Activated T-helper 9 cell treated with anti-CD3 and anti-CD28 coated beads, Interleukin-2, amount 50 U/mL, for 16 hours (primary cell): ENCODE measurements around the gene TSR3.

Experiments used
- DNase-seq: peaks from one replicate; pipeline ENCODE4 v3.0.0-alpha.2; 2020; ENCODE audit warnings: low read depth

The TSR3 gene

GRCh38 chr16:1351582-1352362 lies at the start of gene TSR3, which contains the start of gene GNPTG:
TSR3 (minus strand) TSS chr16:1351878; CDS start chr16:1351804, 74 bp downstream.
GNPTG (plus strand) TSS chr16:1351931; CDS start chr16:1351966, 35 bp downstream.
- peak; percentile 81 for DNase-seq

GRCh38 chr16:1401061-1401757 lies 49.5 kb upstream of the TSR3 start:
- DNase-seq = no peak

- DNase-seq = no peak
These were observed 47.3 kb upstream of the TSR3 start for GRCh38 chr16:1398826-1399581.

GRCh38 chr16:1398351-1398750 lies 46.7 kb upstream of the TSR3 start:
- DNase-seq = no peak

- no peak for DNase-seq
These were observed 46.1 kb upstream of the TSR3 start for GRCh38 chr16:1397779-1398178.

- no peak for DNase-seq
These were observed 43.9 kb upstream of the TSR3 start for GRCh38 chr16:1395444-1396031.

- no peak for DNase-seq
These were observed 42.8 kb upstream of the TSR3 start for GRCh38 chr16:1394367-1394951.

- no peak for DNase-seq
These were observed 42.0 kb upstream of the TSR3 start for GRCh38 chr16:1393613-1394176.

- no peak for DNase-seq
These were observed 41.1 kb upstream of the TSR3 start for GRCh38 chr16:1392826-1393225.

GRCh38 chr16:1390239-1390779 lies 38.6 kb upstream of the TSR3 start:
- no peak for DNase-seq

- no peak for DNase-seq
These were observed 38.1 kb upstream of the TSR3 start for GRCh38 chr16:1389762-1390161.

GRCh38 chr16:1387331-1387730 lies 35.7 kb upstream of the TSR3 start:
- no peak for DNase-seq

- no peak for DNase-seq
These were observed 33.6 kb upstream of the TSR3 start for GRCh38 chr16:1385232-1385631.

- DNase-seq = no peak
These were observed 31.9 kb upstream of the TSR3 start for GRCh38 chr16:1383556-1383955.

GRCh38 chr16:1381612-1382406 lies 30.1 kb upstream of the TSR3 start:
- no peak for DNase-seq

- DNase-seq = no peak
These were observed 28.5 kb upstream of the TSR3 start for GRCh38 chr16:1380195-1380594.

GRCh38 chr16:1379304-1380076 lies 27.8 kb upstream of the TSR3 start:
- peak; percentile 67 for DNase-seq

GRCh38 chr16:1378804-1379303 lies 27.2 kb upstream of the TSR3 start:
- DNase-seq = peak; percentile 68

- DNase-seq = no peak
These were observed 26.6 kb upstream of the TSR3 start for GRCh38 chr16:1378087-1378803.
